Measurements from ENCODE around the gene ASTL.

Gene ASTL

GRCh38 chr2:96158554-96158940 lies 20.2 kb upstream of the ASTL start:
- DNase-seq, result no peak

- DNase-seq, result peak; percentile 81
These were observed 19.6 kb upstream of the ASTL start for GRCh38 chr2:96157649-96158553.

- no peak for DNase-seq
These were observed 18.8 kb upstream of the ASTL start for GRCh38 chr2:96156926-96157648.

- no peak for DNase-seq
These were observed 17.9 kb upstream of the ASTL start for GRCh38 chr2:96156011-96156820.

- no peak for DNase-seq
These were observed 16.4 kb upstream of the ASTL start for GRCh38 chr2:96154506-96155380.

GRCh38 chr2:96153991-96154431 lies 15.7 kb upstream of the ASTL start:
- DNase-seq, result no peak

GRCh38 chr2:96153291-96153713 lies 15.0 kb upstream of the ASTL start:
- DNase-seq, result no peak

GRCh38 chr2:96152304-96153161 lies 14.2 kb upstream of the ASTL start:
- no peak for DNase-seq

- DNase-seq, result no peak
These were observed 13.4 kb upstream of the ASTL start for GRCh38 chr2:96151595-96152303.

- no peak for DNase-seq
These were observed 12.7 kb upstream of the ASTL start for GRCh38 chr2:96150791-96151594.

- no peak for DNase-seq
These were observed 11.8 kb upstream of the ASTL start for GRCh38 chr2:96150007-96150640.

GRCh38 chr2:96148410-96149217 lies 10.3 kb upstream of the ASTL start:
- DNase-seq, result peak; percentile 95

GRCh38 chr2:96147593-96148201 lies 9.4 kb upstream of the ASTL start:
- no peak for DNase-seq

GRCh38 chr2:96146881-96147592 lies 8.7 kb upstream of the ASTL start:
- no peak for DNase-seq

- peak; percentile 82 for DNase-seq
These were observed 8.0 kb upstream of the ASTL start for GRCh38 chr2:96146153-96146880.

- DNase-seq, result no peak
These were observed 7.5 kb upstream of the ASTL start for GRCh38 chr2:96145848-96146152.

All from activated CD4-positive, alpha-beta T cell treated with anti-CD3 and anti-CD28 coated beads for 1 hour (primary cell).